ENCODE data around the gene TBC1D2B.

The TBC1D2B gene

DNA sequence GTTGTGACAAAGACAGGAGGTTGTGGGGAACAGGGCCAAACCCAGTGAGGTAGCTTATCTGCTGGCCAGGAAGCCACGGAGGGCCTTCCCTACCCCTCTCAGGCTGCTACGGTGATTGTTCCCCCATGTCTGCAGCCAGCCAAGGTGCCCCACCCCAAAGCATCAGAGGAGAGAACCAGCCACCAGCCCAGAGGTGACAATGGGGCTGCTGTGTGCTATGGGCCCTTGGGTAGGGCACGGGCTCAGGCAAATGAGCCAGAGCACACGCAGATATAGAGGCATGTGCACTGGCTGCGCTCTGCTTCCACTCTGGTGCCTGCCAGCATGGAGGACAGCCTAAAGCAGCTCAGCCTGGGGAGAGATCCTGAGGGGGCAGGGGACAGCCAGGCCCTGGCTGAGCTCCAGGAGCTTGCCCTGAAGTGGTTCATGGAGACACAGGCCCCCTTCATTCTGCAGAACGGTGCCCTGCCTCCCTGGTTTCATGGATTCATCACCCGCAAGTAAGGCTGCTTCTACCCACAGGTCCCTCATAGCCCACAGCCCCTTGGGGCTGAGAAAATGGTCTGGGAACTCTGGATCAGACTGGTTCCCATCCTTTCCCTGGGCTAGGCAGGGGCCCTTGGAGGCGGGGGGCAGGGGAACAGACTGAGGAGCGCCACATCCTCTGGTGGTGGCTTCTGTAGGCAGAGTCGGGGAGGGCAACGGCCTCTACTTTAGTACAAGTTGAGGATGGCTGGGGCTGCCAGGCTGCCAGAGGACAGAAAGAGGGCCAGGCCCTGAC is 14.9 kb upstream of the TBC1D2B start, which contains the start of gene SH2D7:
Gene SH2D7, plus strand, starts transcription at position 301 of the 781 bp plus-strand sequence. Its CDS starts 24 bp downstream, at position 325.
- peaks cover 21% of the 10 kb centered on the region; the same call in 1 of the 2 replicates for H3K27me3 ChIP-seq (ENCODE audit: insufficient read depth, low read length)
- H3K36me3 ChIP-seq (ENCODE audit: insufficient read depth, low read depth, low read length) = no peaks in the 10 kb centered on the region
- no peak within 1 kb of the TSS for H3K27ac ChIP-seq (ENCODE audit: low read length)
- H3K4me1 ChIP-seq (ENCODE audit: insufficient read depth, low read length) = no peaks in the 10 kb centered on the region
- no peak within 1 kb of the TSS for H3K4me3 ChIP-seq (ENCODE audit: low read length)
- no peaks in the 10 kb centered on the region for H3K9me3 ChIP-seq (ENCODE audit: insufficient read depth, low read depth, low read length)
- H3K9ac ChIP-seq (ENCODE audit: low read depth, low read length) = no peak within 1 kb of the TSS

DNA sequence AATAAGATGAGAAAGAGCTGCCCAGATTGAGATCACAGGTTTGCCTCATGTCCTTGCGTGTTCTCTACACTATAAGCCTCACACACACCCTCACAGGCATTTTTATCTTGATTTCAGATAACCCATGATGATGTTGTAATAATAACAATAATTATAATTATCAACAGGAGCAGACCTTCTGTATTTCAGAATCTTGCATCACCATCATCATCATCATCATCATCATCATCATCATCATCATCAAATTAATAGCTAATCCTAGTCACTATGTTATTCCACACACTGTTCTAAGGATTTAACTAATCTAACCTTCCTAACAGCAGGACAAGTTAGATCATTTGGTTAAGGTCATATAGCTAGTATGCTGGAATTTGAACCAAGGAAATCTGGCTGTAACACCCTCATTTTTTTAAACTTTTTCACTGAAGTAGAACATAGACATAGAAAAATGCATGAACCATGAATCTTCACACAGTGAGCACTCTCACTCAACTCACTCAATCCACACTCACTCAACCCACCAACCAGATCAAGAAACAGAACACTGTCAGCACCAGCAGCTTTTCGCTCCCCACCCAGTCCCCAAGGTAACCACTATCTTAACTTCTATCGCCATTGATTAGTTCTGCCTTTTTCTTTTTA is 13.0 kb upstream of the TBC1D2B start:
- Histone ChIP-seq H3K27ac (ENCODE audit: low read length) (no peak overlapping the region), H3K36me3 (ENCODE audit: insufficient read depth, low read depth, low read length) (no peaks in the 10 kb centered on the region), H3K4me3 (ENCODE audit: low read length) (no peak overlapping the region), H3K27me3 (ENCODE audit: insufficient read depth, low read length) (peaks cover 21% of the 10 kb centered on the region; the same call in 1 of the 2 replicates), H3K9me3 (ENCODE audit: insufficient read depth, low read depth, low read length) (no peaks in the 10 kb centered on the region), H3K4me1 (ENCODE audit: insufficient read depth, low read length) (no peaks in the 10 kb centered on the region), H3K9ac (ENCODE audit: low read depth, low read length) (no peak overlapping the region)

DNA sequence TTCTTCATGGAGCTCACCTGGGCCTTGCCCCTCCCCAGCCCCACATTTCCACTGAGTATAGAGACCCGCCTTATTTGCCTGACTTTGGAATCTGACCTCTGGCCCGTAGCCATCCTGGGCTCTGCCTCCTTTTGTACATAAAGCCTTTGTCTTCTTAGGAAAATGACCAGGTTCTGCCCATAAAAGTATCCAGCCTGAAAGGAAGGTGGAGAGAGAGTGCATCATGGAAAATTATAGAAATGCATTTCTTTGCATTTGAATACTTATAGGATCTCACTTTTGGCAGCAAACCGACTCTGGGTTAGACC is 11.2 kb upstream of the TBC1D2B start:
- no peaks in the 10 kb centered on the region for H3K9me3 ChIP-seq (ENCODE audit: insufficient read depth, low read depth, low read length)
- no peak overlapping the region for H3K9ac ChIP-seq (ENCODE audit: low read depth, low read length)
- no peaks in the 10 kb centered on the region for H3K36me3 ChIP-seq (ENCODE audit: insufficient read depth, low read depth, low read length)
- no peaks in the 10 kb centered on the region for H3K4me1 ChIP-seq (ENCODE audit: insufficient read depth, low read length)
- H3K4me3 ChIP-seq (ENCODE audit: low read length) = no peak overlapping the region
- H3K27me3 ChIP-seq (ENCODE audit: insufficient read depth, low read length) = peaks cover 20% of the 10 kb centered on the region; the same call in 1 of the 2 replicates
- H3K27ac ChIP-seq (ENCODE audit: low read length) = no peak overlapping the region

DNA sequence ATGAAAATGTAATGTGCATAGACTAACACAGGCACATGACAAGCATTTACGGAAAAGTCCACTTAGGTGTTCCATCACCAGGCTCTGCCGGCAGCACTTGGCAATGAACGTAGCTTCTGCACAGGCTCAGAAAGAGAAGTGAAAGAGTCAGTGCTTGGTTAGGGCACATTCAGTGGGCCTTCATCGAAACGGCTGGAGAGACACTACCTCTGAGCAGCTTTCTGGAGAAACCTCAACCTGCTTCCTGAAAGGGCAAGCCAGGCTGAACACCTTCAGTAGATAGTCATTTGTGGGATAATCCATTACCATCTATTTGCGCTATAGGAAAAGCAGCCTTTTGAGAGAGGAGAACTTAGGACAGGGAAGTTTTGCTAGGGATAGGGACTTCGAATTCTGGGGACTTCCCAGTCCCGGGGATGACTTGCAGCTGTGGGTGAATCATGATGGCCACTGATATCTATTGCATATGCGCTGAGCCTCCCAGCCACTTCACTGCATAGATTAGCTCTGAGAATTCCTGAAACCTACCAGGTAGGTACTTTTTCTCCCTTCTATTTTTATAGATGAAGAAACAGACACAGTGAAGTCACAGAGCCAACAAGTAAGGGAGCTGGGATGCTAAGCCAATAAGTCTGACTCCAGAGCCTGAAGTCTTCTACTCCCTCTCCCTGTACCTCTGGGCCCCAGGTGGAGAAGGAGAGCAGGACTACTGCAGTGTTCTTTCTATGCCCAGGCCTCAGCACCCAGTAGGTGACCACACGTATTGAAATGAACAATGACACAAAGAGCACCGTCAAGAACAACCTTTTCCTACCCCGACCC is 10.7 kb upstream of the TBC1D2B start:
- Histone ChIP-seq H3K9ac (ENCODE audit: low read depth, low read length) (no peak overlapping the region), H3K9me3 (ENCODE audit: insufficient read depth, low read depth, low read length) (no peaks in the 10 kb centered on the region), H3K36me3 (ENCODE audit: insufficient read depth, low read depth, low read length) (no peaks in the 10 kb centered on the region), H3K4me3 (ENCODE audit: low read length) (no peak overlapping the region), H3K27me3 (ENCODE audit: insufficient read depth, low read length) (peaks cover 14% of the 10 kb centered on the region; the same call in 1 of the 2 replicates), H3K27ac (ENCODE audit: low read length) (no peak overlapping the region), H3K4me1 (ENCODE audit: insufficient read depth, low read length) (no peaks in the 10 kb centered on the region)

DNA sequence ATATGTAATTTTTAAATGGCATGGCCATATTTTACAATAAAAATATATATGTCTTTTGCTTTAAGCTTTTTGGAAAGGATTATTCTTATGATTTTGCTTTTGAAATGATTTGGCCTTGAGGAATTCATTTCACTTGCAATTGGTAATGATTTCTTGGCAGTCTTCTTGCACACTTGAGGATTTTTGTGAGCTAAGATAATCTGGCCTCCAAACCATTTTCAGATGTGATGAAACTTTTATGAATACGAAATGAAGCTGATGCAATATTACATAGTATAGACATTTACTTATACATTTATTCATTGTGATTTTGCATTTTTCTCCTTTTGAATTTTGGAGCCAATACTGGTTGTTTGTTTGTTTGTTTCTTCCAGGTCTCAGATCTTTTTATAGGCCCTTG is 8.4 kb upstream of the TBC1D2B start:
- no peaks in the 10 kb centered on the region for H3K9me3 ChIP-seq (ENCODE audit: insufficient read depth, low read depth, low read length)
- H3K27ac ChIP-seq (ENCODE audit: low read length) = no peak overlapping the region
- no peaks in the 10 kb centered on the region for H3K36me3 ChIP-seq (ENCODE audit: insufficient read depth, low read depth, low read length)
- H3K4me3 ChIP-seq (ENCODE audit: low read length) = no peak overlapping the region
- H3K9ac ChIP-seq (ENCODE audit: low read depth, low read length) = no peak overlapping the region
- no peaks in the 10 kb centered on the region for H3K27me3 ChIP-seq (ENCODE audit: insufficient read depth, low read length)
- H3K4me1 ChIP-seq (ENCODE audit: insufficient read depth, low read length) = no peaks in the 10 kb centered on the region

DNA sequence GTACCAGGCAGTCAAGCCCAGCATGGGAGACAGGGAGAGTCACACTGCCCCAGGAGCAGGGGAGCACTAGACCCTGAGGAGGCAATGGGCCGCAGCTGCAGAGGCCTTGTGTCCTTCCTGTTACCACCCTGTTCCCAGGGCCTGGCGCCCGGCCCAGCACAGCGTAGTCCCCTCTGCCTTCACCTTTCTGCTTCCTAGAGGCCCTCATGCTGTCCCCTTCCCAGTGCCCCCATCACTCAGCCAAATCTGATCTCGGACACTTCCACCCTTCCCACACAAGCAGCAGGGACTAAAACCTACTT is 6.9 kb upstream of the TBC1D2B start:
- Histone ChIP-seq H3K27ac (ENCODE audit: low read length) (no peak overlapping the region), H3K27me3 (ENCODE audit: insufficient read depth, low read length) (no peaks in the 10 kb centered on the region), H3K4me3 (ENCODE audit: low read length) (no peak overlapping the region), H3K36me3 (ENCODE audit: insufficient read depth, low read depth, low read length) (no peaks in the 10 kb centered on the region), H3K9me3 (ENCODE audit: insufficient read depth, low read depth, low read length) (no peaks in the 10 kb centered on the region), H3K4me1 (ENCODE audit: insufficient read depth, low read length) (no peaks in the 10 kb centered on the region), H3K9ac (ENCODE audit: low read depth, low read length) (no peak overlapping the region)

DNA sequence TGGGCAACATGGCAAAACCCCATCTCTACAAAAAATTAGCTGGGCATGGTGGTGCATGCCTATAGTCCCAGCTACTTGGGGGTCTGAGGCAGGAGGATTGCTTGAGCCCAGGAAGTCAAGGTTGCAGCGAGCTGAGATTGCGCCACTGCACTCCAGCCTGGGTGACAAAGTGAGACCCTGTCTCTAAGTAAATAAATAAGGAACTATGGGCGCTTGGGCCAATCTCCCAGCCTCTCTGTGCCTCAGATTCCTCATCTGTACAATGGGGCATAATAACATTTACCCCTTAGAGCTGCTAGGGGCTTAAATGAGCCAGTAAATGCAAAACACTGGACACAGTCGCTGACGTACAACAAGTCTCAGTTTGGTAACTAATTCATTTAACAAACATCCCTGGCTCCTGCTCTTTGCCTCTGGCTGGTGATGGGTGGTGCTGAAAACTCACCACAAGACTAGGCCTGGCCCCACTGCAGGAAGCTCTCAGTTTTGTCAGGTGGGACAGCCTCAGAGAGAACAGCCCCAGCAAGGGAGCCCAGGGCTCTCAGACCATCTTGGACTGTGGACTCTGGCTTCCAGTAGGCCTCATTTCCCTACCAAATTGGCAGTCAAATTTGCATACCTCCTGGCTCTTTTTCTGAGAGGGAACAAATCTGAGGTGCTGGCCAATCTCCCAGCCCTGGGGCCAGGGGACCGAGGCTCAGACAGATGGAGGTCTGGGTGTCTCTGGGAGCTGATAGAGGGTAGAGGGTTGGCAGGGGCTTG is 6.4 kb upstream of the TBC1D2B start:
- Histone ChIP-seq H3K9ac (ENCODE audit: low read depth, low read length) (no peak overlapping the region), H3K4me1 (ENCODE audit: insufficient read depth, low read length) (no peaks in the 10 kb centered on the region), H3K9me3 (ENCODE audit: insufficient read depth, low read depth, low read length) (no peaks in the 10 kb centered on the region), H3K4me3 (ENCODE audit: low read length) (no peak overlapping the region), H3K27me3 (ENCODE audit: insufficient read depth, low read length) (no peaks in the 10 kb centered on the region), H3K36me3 (ENCODE audit: insufficient read depth, low read depth, low read length) (no peaks in the 10 kb centered on the region), H3K27ac (ENCODE audit: low read length) (no peak overlapping the region)

DNA sequence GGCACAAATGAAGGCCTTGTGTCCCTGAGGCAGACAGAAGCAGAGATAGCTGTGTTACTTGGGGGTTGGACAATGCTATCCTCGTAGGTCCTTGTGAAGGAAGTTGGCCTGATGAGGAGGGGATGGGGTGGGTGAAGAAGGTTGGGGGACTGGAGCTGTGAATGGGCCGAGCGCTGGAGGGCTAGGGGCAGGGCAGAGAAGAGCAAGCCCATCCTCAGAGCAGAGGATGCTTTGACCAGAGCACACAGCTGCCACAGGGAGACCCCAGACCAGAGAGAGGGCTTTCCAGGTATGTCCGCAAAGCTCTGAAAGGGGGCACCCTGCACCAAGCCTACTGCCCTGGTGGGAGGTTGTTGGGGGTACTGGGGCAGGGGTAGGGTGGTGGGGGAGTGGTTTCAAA is 5.7 kb upstream of the TBC1D2B start:
- H3K4me3 ChIP-seq (ENCODE audit: low read length) = no peak overlapping the region
- H3K27me3 ChIP-seq (ENCODE audit: insufficient read depth, low read length) = no peaks in the 10 kb centered on the region
- no peaks in the 10 kb centered on the region for H3K4me1 ChIP-seq (ENCODE audit: insufficient read depth, low read length)
- no peak overlapping the region for H3K9ac ChIP-seq (ENCODE audit: low read depth, low read length)
- no peaks in the 10 kb centered on the region for H3K9me3 ChIP-seq (ENCODE audit: insufficient read depth, low read depth, low read length)
- no peak overlapping the region for H3K27ac ChIP-seq (ENCODE audit: low read length)
- H3K36me3 ChIP-seq (ENCODE audit: insufficient read depth, low read depth, low read length) = no peaks in the 10 kb centered on the region

DNA sequence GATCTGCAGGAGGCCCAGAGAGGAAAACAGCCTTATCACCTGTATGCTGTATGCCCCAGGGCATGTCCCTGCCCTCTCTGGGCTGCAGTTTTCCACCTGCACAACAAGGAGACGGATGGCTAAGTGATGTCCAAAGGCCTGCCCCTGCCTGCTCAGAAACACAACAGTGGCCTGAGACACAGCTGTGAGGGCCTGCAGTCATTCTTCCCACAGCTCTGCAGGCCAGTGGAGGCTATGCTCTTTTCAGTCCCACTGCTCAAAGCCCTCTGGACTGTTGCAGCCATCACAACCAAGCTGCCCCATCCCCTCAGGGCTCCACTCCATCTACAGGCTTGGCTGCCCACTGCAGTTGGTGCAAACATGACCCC is 5.2 kb upstream of the TBC1D2B start:
- H3K4me1 ChIP-seq (ENCODE audit: insufficient read depth, low read length) = no peaks in the 10 kb centered on the region
- no peaks in the 10 kb centered on the region for H3K9me3 ChIP-seq (ENCODE audit: insufficient read depth, low read depth, low read length)
- H3K27ac ChIP-seq (ENCODE audit: low read length) = no peak overlapping the region
- H3K4me3 ChIP-seq (ENCODE audit: low read length) = no peak overlapping the region
- no peaks in the 10 kb centered on the region for H3K36me3 ChIP-seq (ENCODE audit: insufficient read depth, low read depth, low read length)
- H3K27me3 ChIP-seq (ENCODE audit: insufficient read depth, low read length) = no peaks in the 10 kb centered on the region
- no peak overlapping the region for H3K9ac ChIP-seq (ENCODE audit: low read depth, low read length)

DNA sequence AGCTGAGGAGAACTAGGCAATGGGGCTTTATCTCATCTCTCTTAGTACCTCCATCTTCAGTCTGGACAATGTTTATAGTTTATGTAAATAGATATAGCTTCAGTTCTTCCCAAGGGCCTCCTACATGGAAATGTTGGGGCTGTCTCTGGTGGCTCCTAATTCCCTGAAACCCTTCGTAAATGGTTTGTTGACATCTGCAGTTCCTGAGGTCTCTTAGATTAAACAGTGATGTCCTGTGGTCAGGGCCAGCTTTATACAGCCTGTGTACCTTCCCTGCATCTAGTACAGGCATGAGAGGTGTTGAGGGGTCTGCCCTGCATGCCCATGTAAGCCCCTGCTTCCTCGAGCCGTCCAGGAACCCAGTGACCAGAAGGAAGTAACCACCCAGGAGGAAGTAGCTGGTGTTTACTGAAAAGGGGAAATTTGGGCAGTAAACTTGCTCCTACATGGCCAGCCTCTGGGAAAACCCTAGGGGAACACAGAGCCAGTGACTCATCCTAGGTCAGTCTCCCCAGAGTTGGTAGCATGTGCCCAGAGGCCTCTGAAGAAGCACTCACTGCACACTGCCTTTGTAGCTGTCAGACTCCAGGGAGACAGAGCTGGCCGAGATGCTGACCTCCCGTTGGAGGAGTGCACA is 4.7 kb upstream of the TBC1D2B start:
- Histone ChIP-seq H3K4me3 (ENCODE audit: low read length) (no peak overlapping the region), H3K4me1 (ENCODE audit: insufficient read depth, low read length) (no peaks in the 10 kb centered on the region), H3K9ac (ENCODE audit: low read depth, low read length) (no peak overlapping the region), H3K9me3 (ENCODE audit: insufficient read depth, low read depth, low read length) (no peaks in the 10 kb centered on the region), H3K27me3 (ENCODE audit: insufficient read depth, low read length) (no peaks in the 10 kb centered on the region), H3K27ac (ENCODE audit: low read length) (no peak overlapping the region), H3K36me3 (ENCODE audit: insufficient read depth, low read depth, low read length) (no peaks in the 10 kb centered on the region)

DNA sequence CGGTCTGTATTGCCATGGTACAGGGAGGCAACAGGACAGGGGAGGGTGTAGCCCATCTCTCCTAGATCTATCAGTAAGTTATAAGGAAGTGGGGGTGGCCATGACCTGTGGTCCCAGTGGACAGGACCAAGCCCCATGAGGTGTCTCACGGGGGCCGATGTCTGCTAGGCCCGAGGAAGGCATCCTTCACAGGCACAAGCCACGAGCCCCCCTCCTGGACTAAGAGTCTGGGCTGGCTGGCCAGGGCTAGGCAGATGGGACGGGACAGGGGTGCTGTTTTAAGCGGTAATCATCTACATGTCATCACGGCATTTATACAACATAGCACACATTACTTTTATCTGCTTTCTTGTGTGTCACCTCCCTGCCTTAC is 2.6 kb upstream of the TBC1D2B start:
- H3K9me3 ChIP-seq (ENCODE audit: insufficient read depth, low read depth, low read length) = no peaks in the 10 kb centered on the region
- H3K27ac ChIP-seq (ENCODE audit: low read length) = no peak overlapping the region
- peaks cover 4% of the 10 kb centered on the region; the same call in 1 of the 2 replicates for H3K4me1 ChIP-seq (ENCODE audit: insufficient read depth, low read length)
- no peak overlapping the region for H3K9ac ChIP-seq (ENCODE audit: low read depth, low read length)
- peaks cover 5% of the 10 kb centered on the region; the same call in 1 of the 2 replicates for H3K27me3 ChIP-seq (ENCODE audit: insufficient read depth, low read length)
- no peak overlapping the region for H3K4me3 ChIP-seq (ENCODE audit: low read length)
- no peaks in the 10 kb centered on the region for H3K36me3 ChIP-seq (ENCODE audit: insufficient read depth, low read depth, low read length)
